SH-SY5Y (cell line): Measurements from ENCODE around the gene CACHD1.

Experiments used
- GATA2 ChIP-seq: IDR thresholded peaks from 2 replicates; pipeline ENCODE4 v1.6.1; 2011; ENCODE audit warnings: mild to moderate bottlenecking, low read depth, low read length
- GATA3 ChIP-seq: IDR thresholded peaks from 2 replicates; pipeline ENCODE4 v1.6.1; 2011; ENCODE audit warnings: low read depth, mild to moderate bottlenecking, low read length, moderate library complexity

DNA sequence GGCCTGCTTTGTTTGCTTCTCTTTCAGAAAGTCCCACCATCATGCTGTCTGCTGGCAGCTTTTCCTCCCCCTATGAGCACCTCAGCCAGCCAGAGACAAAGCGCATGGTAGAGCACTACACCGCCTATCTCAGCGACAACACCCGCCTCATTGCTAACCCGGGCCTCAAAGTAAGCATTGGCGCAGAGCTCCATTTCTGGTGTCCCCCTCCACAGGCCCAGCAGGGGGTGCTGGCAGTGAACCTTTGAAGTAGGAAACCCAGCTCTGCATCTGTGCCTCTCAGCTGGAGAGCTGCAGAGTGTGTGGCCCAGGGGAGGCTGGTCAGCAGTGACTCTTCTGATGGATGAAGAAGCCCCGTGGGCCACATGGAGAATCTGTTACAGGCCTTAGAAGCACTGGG is 193.7 kb downstream of the CACHD1 start:
- TF ChIP-seq GATA2 (no peak), GATA3 (no peak)
